ENCODE data around the gene PGLYRP2.
"Not testable (repeated sequence)": the region's sequence is repeated elsewhere in the genome, so short reads cannot be mapped to it uniquely, and the experiment has no call there.

PGLYRP2 gene

GRCh38 chr19:15488489-15489226, 9.4 kb upstream of the PGLYRP2 start:
- no peak for DNase-seq (ENCODE audit: low read depth)

- DNase-seq (ENCODE audit: low read depth): no peak
Observed at GRCh38 chr19:15487038-15487437, 7.7 kb upstream of the PGLYRP2 start.

- DNase-seq (ENCODE audit: low read depth): not testable (repeated sequence)
Observed at GRCh38 chr19:15485768-15486167, 6.5 kb upstream of the PGLYRP2 start.

- DNase-seq (ENCODE audit: low read depth): not testable (repeated sequence)
Observed at GRCh38 chr19:15480996-15481395, 1.7 kb upstream of the PGLYRP2 start.

GRCh38 chr19:15476325-15476724, 3.0 kb downstream of the PGLYRP2 start:
- DNase-seq (ENCODE audit: low read depth): no peak

GRCh38 chr19:15475611-15476010, 3.7 kb downstream of the PGLYRP2 start:
- DNase-seq (ENCODE audit: low read depth): no peak

- no peak for DNase-seq (ENCODE audit: low read depth)
Observed at GRCh38 chr19:15475169-15475568, 4.1 kb downstream of the PGLYRP2 start.

- DNase-seq (ENCODE audit: low read depth): not testable (repeated sequence)
Observed at GRCh38 chr19:15473821-15474220, 5.5 kb downstream of the PGLYRP2 start.

GRCh38 chr19:15471639-15472101, 7.6 kb downstream of the PGLYRP2 start:
- DNase-seq (ENCODE audit: low read depth): no peak

- DNase-seq (ENCODE audit: low read depth): no peak
Observed at GRCh38 chr19:15469513-15470297, 9.6 kb downstream of the PGLYRP2 start.

GRCh38 chr19:15468675-15469512, 10.4 kb downstream of the PGLYRP2 start:
- DNase-seq (ENCODE audit: low read depth): no peak

GRCh38 chr19:15467734-15468214, 11.5 kb downstream of the PGLYRP2 start:
- DNase-seq (ENCODE audit: low read depth): no peak

GRCh38 chr19:15466851-15467733, 12.2 kb downstream of the PGLYRP2 start:
- DNase-seq (ENCODE audit: low read depth): peak; percentile 50

- DNase-seq (ENCODE audit: low read depth): no peak
Observed at GRCh38 chr19:15464394-15465385, 14.6 kb downstream of the PGLYRP2 start, which contains the start of gene RASAL3. TSS of gene RASAL3 (minus strand) at chr19:15464544. CDS start at chr19:15464358, 186 bp downstream.

- DNase-seq (ENCODE audit: low read depth): no peak
Observed at GRCh38 chr19:15463861-15464371, 15.4 kb downstream of the PGLYRP2 start.

GRCh38 chr19:15461694-15462093, 17.6 kb downstream of the PGLYRP2 start:
- no peak for DNase-seq (ENCODE audit: low read depth)

GRCh38 chr19:15457701-15458484, 21.4 kb downstream of the PGLYRP2 start:
- DNase-seq (ENCODE audit: low read depth): no peak

GRCh38 chr19:15456871-15457700, 22.2 kb downstream of the PGLYRP2 start:
- no peak for DNase-seq (ENCODE audit: low read depth)

All from EH (cell line).